BJ (cell line): ENCODE measurements around the gene C1QBP. TPM values are rescaled to one million over a fixed set of nuclear protein-coding genes. Genes with fewer than 3 reads are reported as not detected.

ENCODE experiments used
- CTCF ChIA-PET: fragments of 350-600 bp; formaldehyde crosslinking; extraction: SDS; loops from one replicate; lab custom pipeline; 2021; ENCODE audit warnings: antibody characterized with exemption, inconsistent platforms; lab: Yijun Ruan, JAX
- POLR2A ChIA-PET: fragments of 300-600 bp; sonication (Branson Sonifier 250); formaldehyde crosslinking; extraction: SDS; loops from one replicate; lab custom pipeline; 2021; ENCODE audit warnings: antibody characterized with exemption; lab: Charles Lee
- DNase-seq: peaks from one replicate; pipeline ENCODE4 v3.0.0-alpha.2; 2011; ENCODE audit warnings: low read depth
- H3K27me3 ChIP-seq: 2 replicates; pipeline ENCODE4 v1.6.0; 2011; ENCODE audit warnings: low read length; ENCODE audit not compliant: control insufficient read depth, insufficient read depth
- H3K36me3 ChIP-seq: 2 replicates; pipeline ENCODE4 v1.5.1; 2011; ENCODE audit warnings: low read length; ENCODE audit not compliant: control insufficient read depth, insufficient read depth
- H3K4me3 ChIP-seq: 2 replicates; pipeline ENCODE4 v1.5.1; 2011; ENCODE audit warnings: low read depth, mild to moderate bottlenecking, control low read depth, low read length
- polyA plus RNA-seq: library from polyadenylated mRNA; depleted of rRNA; stranded (reverse); fragments of >200 nt; gene quantifications from 2 replicates; pipeline ENCODE4 v1.2.3, GENCODE V29; 2011
- TF ChIP-seq, protein P1 (sequence below): IDR thresholded peaks from 2 replicates; pipeline ENCODE4 v1.5.1; 2011; ENCODE audit warnings: low read depth, mild to moderate bottlenecking, control low read depth, inconsistent platforms, low read length, moderate library complexity; ENCODE audit not compliant: insufficient read depth

The C1QBP gene
- polyA plus RNA-seq, 1 experiment: 63.8 TPM

DNA sequence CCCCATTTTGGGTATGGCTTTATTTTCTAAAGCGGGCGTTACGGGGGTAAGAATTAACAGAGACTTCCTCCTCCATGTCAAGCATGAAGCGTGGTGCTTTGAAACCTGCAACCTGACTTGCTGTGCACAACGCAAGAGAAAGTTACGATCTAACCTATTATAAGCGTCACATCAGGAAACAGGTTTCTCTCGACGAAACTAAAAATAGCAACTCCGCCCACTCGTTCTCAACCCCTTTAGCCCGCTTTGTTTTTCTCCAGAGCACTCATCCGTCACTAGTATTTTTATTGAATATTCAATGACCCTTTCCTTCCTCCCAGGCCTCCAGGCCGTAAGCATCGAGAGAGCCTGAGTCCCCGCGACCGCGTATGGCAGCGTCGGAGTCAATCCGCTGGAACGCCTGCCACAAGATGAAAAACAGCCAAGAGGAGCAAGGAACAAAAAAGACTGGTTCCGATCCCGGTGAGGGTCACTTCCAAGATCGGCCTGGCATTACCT lies 20.0 kb downstream of the C1QBP start:
- CTCF ChIA-PET: interaction anchor here (0.7 to 1.2 kb wide), 3 partner anchors 20 to 170 kb away, joined by 3 to 6 read pairs (median 6); partner anchors contain the start of gene C1QBP
- peak overlapping the region; percentile 65 for H3K4me3 ChIP-seq
- POLR2A ChIA-PET: interaction anchor here (0.6 kb wide), 1 partner anchor 108 kb away, joined by 3 read pairs; no protein-coding TSS in a partner anchor
- H3K36me3 ChIP-seq: peaks cover 4% of the 10 kb centered on the region
- no peak for DNase-seq
- TF ChIP-seq, protein P1, sequence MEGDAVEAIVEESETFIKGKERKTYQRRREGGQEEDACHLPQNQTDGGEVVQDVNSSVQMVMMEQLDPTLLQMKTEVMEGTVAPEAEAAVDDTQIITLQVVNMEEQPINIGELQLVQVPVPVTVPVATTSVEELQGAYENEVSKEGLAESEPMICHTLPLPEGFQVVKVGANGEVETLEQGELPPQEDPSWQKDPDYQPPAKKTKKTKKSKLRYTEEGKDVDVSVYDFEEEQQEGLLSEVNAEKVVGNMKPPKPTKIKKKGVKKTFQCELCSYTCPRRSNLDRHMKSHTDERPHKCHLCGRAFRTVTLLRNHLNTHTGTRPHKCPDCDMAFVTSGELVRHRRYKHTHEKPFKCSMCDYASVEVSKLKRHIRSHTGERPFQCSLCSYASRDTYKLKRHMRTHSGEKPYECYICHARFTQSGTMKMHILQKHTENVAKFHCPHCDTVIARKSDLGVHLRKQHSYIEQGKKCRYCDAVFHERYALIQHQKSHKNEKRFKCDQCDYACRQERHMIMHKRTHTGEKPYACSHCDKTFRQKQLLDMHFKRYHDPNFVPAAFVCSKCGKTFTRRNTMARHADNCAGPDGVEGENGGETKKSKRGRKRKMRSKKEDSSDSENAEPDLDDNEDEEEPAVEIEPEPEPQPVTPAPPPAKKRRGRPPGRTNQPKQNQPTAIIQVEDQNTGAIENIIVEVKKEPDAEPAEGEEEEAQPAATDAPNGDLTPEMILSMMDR: no peak
- no peaks in the 10 kb centered on the region for H3K27me3 ChIP-seq

- CTCF ChIA-PET: interaction anchor here (1.2 kb wide), 1 partner anchor 23 kb away, joined by 4 read pairs; no protein-coding TSS in a partner anchor
- TF ChIP-seq, protein P1: no peak
- POLR2A ChIA-PET: no interaction called here
Observed at GRCh38 chr17:5416901-5417300, 22.1 kb downstream of the C1QBP start.

GRCh38 chr17:5413682-5414081 lies 25.3 kb downstream of the C1QBP start:
- DNase-seq: peak; percentile 87
- ChIA-PET CTCF (interaction anchor here (0.6 to 2.3 kb wide), 6 partner anchors 9 to 823 kb away, joined by 3 to 15 read pairs (median 4); partner anchors contain the start of gene C1QBP), POLR2A (no interaction called here)
- H3K36me3 ChIP-seq: peaks cover 7% of the 10 kb centered on the region
- no peak overlapping the region for H3K4me3 ChIP-seq
- TF ChIP-seq, protein P1: no peak
- H3K27me3 ChIP-seq: no peaks in the 10 kb centered on the region

More at GRCh38 chr17:5416901-5417300, 22.1 kb downstream of the C1QBP start:
- no peak for DNase-seq
- H3K4me3 ChIP-seq: no peak overlapping the region
- peaks cover 7% of the 10 kb centered on the region for H3K36me3 ChIP-seq
- H3K27me3 ChIP-seq: no peaks in the 10 kb centered on the region

DNA sequence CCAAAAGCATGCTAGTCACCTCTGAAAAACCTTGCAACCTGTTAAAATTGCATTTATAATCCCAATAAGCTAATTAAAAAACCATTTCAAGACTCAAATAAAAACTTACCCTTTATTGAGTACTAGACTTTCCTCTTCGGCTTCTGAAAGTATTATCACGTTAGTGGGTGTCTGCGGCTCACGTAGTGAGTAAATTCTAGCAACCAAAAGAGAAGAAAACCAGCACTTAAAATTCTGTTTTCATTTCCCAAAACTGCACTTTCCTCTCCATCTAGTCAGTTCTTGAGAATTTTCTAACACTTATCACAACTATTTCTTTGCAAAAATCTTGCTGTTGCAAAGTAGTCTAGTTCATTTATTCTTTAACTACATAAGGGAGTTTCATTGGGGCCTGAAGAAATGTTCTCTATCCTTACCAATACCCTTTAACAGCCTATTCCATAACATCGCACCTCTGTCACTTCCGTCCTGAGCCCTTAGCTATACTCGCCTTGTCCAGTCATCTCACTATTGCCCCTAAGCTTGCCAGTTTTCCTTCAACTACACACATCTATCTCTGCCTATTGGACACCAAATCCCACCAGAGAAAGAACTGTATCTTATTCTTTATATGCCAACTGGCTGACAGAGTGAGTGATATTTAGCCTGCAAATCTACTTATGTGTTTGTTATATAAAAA lies 28.2 kb downstream of the C1QBP start:
- H3K36me3 ChIP-seq: peaks cover 12% of the 10 kb centered on the region
- DNase-seq: no peak
- H3K27me3 ChIP-seq: no peaks in the 10 kb centered on the region
- H3K4me3 ChIP-seq: no peak overlapping the region
- TF ChIP-seq, protein P1: no peak
- ChIA-PET POLR2A (no interaction called here), CTCF (interaction anchor here (1.0 kb wide), 1 partner anchor 29 kb away, joined by 3 read pairs; no protein-coding TSS in a partner anchor)

DNA sequence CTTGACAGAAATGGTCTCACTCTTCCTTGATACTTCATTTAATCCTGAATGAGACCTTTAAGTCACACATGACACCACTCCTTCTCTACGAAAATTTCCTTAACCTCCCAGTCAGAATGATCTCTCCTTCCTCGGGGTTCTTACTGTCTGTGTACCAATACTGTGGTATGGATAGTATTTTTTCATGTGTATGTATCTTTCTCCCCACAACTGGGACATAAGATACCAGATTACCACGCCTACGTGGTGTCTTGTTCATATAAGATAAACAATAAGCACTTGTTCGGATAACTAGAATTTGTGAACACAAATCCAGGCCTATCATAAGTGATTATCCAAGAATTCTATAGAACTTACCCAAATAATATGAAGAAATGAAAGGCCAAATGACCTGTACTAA lies 30.8 kb downstream of the C1QBP start:
- no peak overlapping the region for H3K4me3 ChIP-seq
- POLR2A ChIA-PET: no interaction called here
- TF ChIP-seq, protein P1: no peak
- CTCF ChIA-PET: no interaction called here
- no peak for DNase-seq
- H3K27me3 ChIP-seq: no peaks in the 10 kb centered on the region
- peaks cover 11% of the 10 kb centered on the region for H3K36me3 ChIP-seq
